BLaER1 (cell line): Measurements from ENCODE around the gene PIEZO1.
"Not testable (repeated sequence)": the region's sequence is repeated elsewhere in the genome, so short reads cannot be mapped to it uniquely, and the experiment has no call there.

Source experiments
- H3K27ac ChIP-seq: shearing (Covaris generic); formaldehyde crosslinking; 2 replicates; pipeline ENCODE4 v1.8.1; 2022
- H3K27me3 ChIP-seq: shearing (Covaris generic); formaldehyde crosslinking; 2 replicates; pipeline ENCODE4 v1.8.1; 2022
- H3K36me3 ChIP-seq: shearing (Covaris generic); formaldehyde crosslinking; 2 replicates; pipeline ENCODE4 v1.8.1; 2022
- H3K4me1 ChIP-seq: shearing (Covaris generic); formaldehyde crosslinking; 2 replicates; pipeline ENCODE4 v1.8.1; 2022
- H3K4me2 ChIP-seq: shearing (Covaris generic); formaldehyde crosslinking; 2 replicates; pipeline ENCODE4 v1.8.1; 2022
- H3K4me3 ChIP-seq: shearing (Covaris generic); formaldehyde crosslinking; 2 replicates; pipeline ENCODE4 v1.8.1; 2022
- H3K9ac ChIP-seq: shearing (Covaris generic); formaldehyde crosslinking; 2 replicates; pipeline ENCODE4 v1.8.1; 2022
- H3K9me3 ChIP-seq: shearing (Covaris generic); formaldehyde crosslinking; 2 replicates; pipeline ENCODE4 v1.8.1; 2022
- H4K20me1 ChIP-seq: shearing (Covaris generic); formaldehyde crosslinking; 2 replicates; pipeline ENCODE4 v1.8.1; 2022
- Cebpa-rat ChIP-seq: shearing (Covaris generic); IDR thresholded peaks from 2 replicates; pipeline ENCODE4 v1.8.1; 2022

The PIEZO1 gene

GRCh38 chr16:88796278-88796677 lies 11.3 kb upstream of the PIEZO1 start:
- H3K27me3 ChIP-seq = no peaks in the 10 kb centered on the region
- no peak overlapping the region for H3K4me3 ChIP-seq
- H3K36me3 ChIP-seq = no peaks in the 10 kb centered on the region
- no peak for TF ChIP-seq Cebpa-rat
- peaks cover 14% of the 10 kb centered on the region for H3K9me3 ChIP-seq
- H3K4me1 ChIP-seq = peaks cover 95% of the 10 kb centered on the region
- H3K9ac ChIP-seq = peak overlapping the region; percentile 40; the same call in 1 of the 2 replicates
- H3K27ac ChIP-seq = peak overlapping the region; percentile 75
- H4K20me1 ChIP-seq = no peaks in the 10 kb centered on the region
- peak overlapping the region; percentile 96 for H3K4me2 ChIP-seq

- H3K27ac ChIP-seq = peak overlapping the region; percentile 93
- peak overlapping the region; percentile 74 for H3K9ac ChIP-seq
- H3K4me1 ChIP-seq = peaks cover 93% of the 10 kb centered on the region
- H4K20me1 ChIP-seq = no peaks in the 10 kb centered on the region
- no peaks in the 10 kb centered on the region for H3K27me3 ChIP-seq
- TF ChIP-seq Cebpa-rat = no peak
- no peaks in the 10 kb centered on the region for H3K36me3 ChIP-seq
- peaks cover 4% of the 10 kb centered on the region; the same call in 1 of the 2 replicates for H3K9me3 ChIP-seq
- peak overlapping the region; percentile 96 for H3K4me2 ChIP-seq
- peak overlapping the region; percentile 42 for H3K4me3 ChIP-seq
Measured at GRCh38 chr16:88793251-88793954, 8.4 kb upstream of the PIEZO1 start.

GRCh38 chr16:88792668-88793250 lies 7.7 kb upstream of the PIEZO1 start:
- Histone ChIP-seq H3K36me3 (no peaks in the 10 kb centered on the region), H3K4me1 (peaks cover 95% of the 10 kb centered on the region), H4K20me1 (no peaks in the 10 kb centered on the region), H3K4me2 (peak overlapping the region; percentile 96), H3K4me3 (no peak overlapping the region), H3K9ac (peak overlapping the region; percentile 74), H3K9me3 (no peaks in the 10 kb centered on the region), H3K27me3 (no peaks in the 10 kb centered on the region), H3K27ac (peak overlapping the region; percentile 93)
- TF ChIP-seq Cebpa-rat = no peak

DNA sequence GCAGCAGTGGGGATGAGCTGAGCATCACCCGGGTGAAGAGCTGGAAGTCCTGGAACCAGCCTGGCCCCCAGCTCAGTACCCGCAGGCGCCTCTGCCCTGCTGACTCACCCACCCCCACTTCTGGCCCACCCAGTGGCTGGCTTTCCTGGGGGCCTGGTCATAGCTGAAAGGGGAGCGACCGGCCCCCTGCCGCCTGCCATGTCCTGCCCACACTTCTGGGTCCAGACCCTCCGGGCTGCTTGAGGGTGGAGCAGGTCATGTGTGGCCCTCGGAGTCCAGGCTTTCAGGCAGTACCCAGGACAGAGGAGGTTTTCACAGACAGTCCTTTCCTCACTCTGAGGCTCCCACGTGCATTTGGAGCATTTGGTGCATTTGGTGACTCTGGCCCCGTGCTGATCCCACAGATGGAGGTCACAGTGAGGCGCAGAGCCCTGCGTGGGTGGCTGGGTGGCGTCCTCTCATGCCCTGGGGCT lies 7.1 kb upstream of the PIEZO1 start:
- Histone ChIP-seq H3K4me1 (peaks cover 96% of the 10 kb centered on the region), H3K9ac (peak overlapping the region; percentile 74), H3K4me2 (peak overlapping the region; percentile 96)

DNA sequence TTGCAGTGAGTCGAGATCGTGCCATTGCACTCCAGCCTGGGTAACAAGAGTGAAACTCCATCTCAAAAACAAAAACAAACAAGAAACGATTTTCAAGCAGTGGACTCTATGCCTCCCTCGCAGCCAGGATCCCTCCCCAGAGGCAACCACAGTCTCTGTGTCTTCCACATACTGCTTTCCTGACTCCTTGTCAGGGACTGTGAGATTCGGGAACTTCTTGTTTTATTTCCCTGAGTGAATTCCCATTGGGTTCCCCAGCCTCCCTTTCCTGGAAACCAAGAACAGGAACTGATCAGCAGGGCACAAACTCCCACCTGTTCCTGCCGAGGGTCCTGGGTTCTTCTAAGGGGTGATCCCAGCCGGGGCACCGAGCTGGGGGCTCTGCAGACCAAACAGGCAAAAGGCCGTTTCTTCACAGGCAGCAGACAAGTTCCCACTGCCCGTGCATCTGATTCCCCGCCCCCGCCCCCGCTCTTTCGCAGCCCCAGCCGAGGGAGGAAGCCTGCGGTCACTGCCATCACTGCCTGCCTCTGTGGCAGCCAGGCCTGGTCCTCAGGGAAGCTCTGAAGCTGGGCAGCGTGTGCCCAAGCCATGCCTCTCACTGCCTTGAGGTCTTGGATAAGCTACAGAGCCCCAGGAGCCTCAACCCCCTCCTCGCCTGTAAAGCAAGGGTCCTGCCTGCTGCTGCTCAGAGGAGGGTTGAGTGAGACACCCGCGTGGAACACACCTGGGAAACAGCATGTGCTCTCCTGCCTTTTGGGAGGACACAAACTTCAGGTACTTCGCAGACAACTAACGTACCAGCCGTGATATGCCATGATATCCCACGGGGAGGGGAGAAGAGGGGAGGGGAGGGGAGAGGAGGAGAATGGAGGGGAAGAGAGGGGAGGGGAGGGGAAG lies 5.5 kb upstream of the PIEZO1 start:
- no peak for TF ChIP-seq Cebpa-rat
- peak overlapping the region; percentile 64 for H3K4me3 ChIP-seq
- no peaks in the 10 kb centered on the region for H3K27me3 ChIP-seq
- H3K36me3 ChIP-seq = no peaks in the 10 kb centered on the region
- peak overlapping the region; percentile 99 for H3K4me2 ChIP-seq
- peak overlapping the region; percentile 86 for H3K27ac ChIP-seq
- no peaks in the 10 kb centered on the region for H3K9me3 ChIP-seq
- H3K9ac ChIP-seq = peak overlapping the region; percentile 75
- peaks cover 96% of the 10 kb centered on the region for H3K4me1 ChIP-seq
- no peaks in the 10 kb centered on the region for H4K20me1 ChIP-seq

More for the DNA sequence above, 7.1 kb upstream of the PIEZO1 start:
- Histone ChIP-seq H3K36me3 (no peaks in the 10 kb centered on the region), H3K27ac (peak overlapping the region; percentile 93), H3K27me3 (no peaks in the 10 kb centered on the region), H3K9me3 (no peaks in the 10 kb centered on the region), H3K4me3 (no peak overlapping the region), H4K20me1 (no peaks in the 10 kb centered on the region)
- TF ChIP-seq Cebpa-rat = no peak

DNA sequence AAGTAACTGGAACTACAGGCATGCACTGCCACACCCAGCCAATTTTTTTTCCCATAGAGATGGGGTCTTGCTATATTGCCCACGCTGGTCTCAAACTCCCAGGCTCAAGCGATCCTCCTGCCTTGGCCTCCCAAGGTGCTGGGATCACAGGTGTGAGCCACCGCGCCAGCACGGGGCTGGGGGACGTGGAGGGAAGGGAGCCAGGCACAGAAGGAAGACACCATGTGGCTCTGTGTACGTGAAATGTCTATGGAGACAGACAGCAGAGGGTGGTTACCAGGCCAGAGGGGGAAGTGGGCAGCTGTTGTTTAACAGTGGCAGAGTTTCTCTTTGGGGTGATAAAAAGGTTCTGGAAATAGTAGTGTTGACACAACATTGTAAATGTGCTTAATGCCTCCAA lies 4.6 kb upstream of the PIEZO1 start:
- H3K27me3 ChIP-seq = no peaks in the 10 kb centered on the region
- H4K20me1 ChIP-seq = no peaks in the 10 kb centered on the region
- no peak for TF ChIP-seq Cebpa-rat
- H3K4me2 ChIP-seq = peak overlapping the region; percentile 99
- no peak overlapping the region for H3K4me3 ChIP-seq
- no peaks in the 10 kb centered on the region for H3K36me3 ChIP-seq
- H3K9me3 ChIP-seq = no peaks in the 10 kb centered on the region
- peak overlapping the region; percentile 75 for H3K9ac ChIP-seq
- peaks cover 89% of the 10 kb centered on the region for H3K4me1 ChIP-seq
- H3K27ac ChIP-seq = peak overlapping the region; percentile 86

DNA sequence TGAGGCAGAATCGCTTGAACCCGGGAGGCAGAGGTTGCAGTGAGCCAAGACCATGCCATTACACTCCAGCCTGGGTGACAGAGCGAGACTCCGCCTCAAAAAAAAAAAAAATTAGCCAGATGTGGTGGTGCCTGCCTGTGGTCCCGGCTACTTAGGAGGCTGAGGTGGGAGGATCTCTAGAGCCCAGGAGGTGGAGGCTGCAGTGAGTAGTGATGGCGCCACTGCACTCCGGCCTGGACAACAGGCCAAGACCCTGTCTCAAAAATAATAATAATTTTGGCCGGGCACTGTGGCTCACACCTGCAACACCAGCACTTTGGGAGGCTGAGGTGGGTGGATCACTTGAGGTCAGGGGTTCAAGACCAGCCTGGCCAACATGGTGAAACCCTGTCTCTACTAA lies 3.7 kb upstream of the PIEZO1 start:
- H4K20me1 ChIP-seq, H3K4me3 ChIP-seq, H3K36me3 ChIP-seq, H3K9me3 ChIP-seq, H3K27me3 ChIP-seq, H3K9ac ChIP-seq: not testable (repeated sequence)
- peak overlapping the region; percentile 86; the same call in 1 of the 2 replicates for H3K27ac ChIP-seq
- peak overlapping the region; percentile 99 for H3K4me2 ChIP-seq
- peaks cover 85% of the 10 kb centered on the region for H3K4me1 ChIP-seq

DNA sequence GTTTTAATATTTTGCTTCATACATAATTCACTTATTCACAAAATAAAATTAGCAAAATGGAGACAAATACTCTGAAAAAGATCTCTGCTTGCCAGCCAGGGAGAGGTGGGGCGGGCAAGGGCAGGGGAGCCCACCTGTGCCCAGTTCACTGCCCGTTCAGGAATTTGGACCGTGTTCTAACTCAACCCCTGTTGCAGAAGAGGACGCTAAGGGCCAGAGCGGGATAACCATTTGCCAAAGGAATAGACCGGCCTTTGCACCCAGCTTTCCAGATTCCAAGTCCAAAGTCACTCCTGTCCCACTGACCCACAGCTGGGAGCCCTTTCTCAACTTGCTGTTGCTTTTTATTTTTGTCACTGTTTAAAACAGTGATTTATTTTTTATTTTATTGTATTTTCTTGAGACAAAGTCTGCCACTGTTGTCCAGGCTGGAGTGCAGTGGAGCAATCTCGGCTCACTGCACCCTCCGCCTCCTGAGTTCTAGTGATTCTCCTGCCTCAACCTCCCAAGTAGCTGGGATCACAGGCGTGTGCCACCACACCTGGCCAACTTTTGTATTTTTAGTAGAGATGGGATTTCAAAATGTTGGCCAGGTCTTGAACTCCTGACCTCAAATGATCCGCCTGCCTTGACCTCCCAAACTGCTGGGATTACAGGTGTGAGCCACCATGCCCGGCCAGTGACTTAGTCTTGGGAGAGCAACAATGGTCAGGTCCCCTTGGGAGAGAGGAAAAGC lies 2.7 kb upstream of the PIEZO1 start:
- H4K20me1 ChIP-seq = peaks cover 17% of the 10 kb centered on the region
- no peaks in the 10 kb centered on the region for H3K9me3 ChIP-seq
- H3K27me3 ChIP-seq = no peaks in the 10 kb centered on the region
- H3K27ac ChIP-seq = no peak overlapping the region
- H3K36me3 ChIP-seq = no peaks in the 10 kb centered on the region
- H3K4me1 ChIP-seq = peaks cover 85% of the 10 kb centered on the region
- H3K9ac ChIP-seq = no peak overlapping the region
- no peak for TF ChIP-seq Cebpa-rat
- no peak overlapping the region for H3K4me3 ChIP-seq
- H3K4me2 ChIP-seq = no peak overlapping the region

- Histone ChIP-seq H3K4me2 (peak overlapping the region; percentile 95), H3K36me3 (no peaks in the 10 kb centered on the region), H3K27ac (peak overlapping the region; percentile 97), H3K4me1 (peaks cover 87% of the 10 kb centered on the region), H3K9ac (peak overlapping the region; percentile 97), H3K27me3 (no peaks in the 10 kb centered on the region), H3K4me3 (peak overlapping the region; percentile 87), H4K20me1 (peaks cover 46% of the 10 kb centered on the region), H3K9me3 (no peaks in the 10 kb centered on the region)
- TF ChIP-seq Cebpa-rat = no peak
Measured at GRCh38 chr16:88784856-88785105, 239 bp downstream of the PIEZO1 start.
